Astrocyte (in vitro differentiated cells and primary cell): Measurements from ENCODE around the gene PTCH2. TPM values are rescaled to one million over a fixed set of nuclear protein-coding genes. Genes with fewer than 3 reads are reported as not detected.

Experiments
- DNase-seq: peaks from one replicate; pipeline ENCODE4 v3.0.0-alpha.2; 2010; ENCODE audit warnings: low read depth
- FAIRE-seq: peaks from 2 replicates; lab custom pipeline; 2011; peaks lifted over from hg19 to GRCh38; lab: Jason Lieb, UNC
- H2AFZ ChIP-seq: 2 replicates; pipeline ENCODE4 v1.6.0; 2012; ENCODE audit warnings: low read depth, low read length, inconsistent platforms
- H3K27ac ChIP-seq: 2 replicates; pipeline ENCODE4 v1.5.1; 2011; ENCODE audit warnings: low read depth, low read length, inconsistent platforms
- H3K27me3 ChIP-seq: 2 replicates; pipeline ENCODE4 v1.6.0; 2011; ENCODE audit warnings: low read length, inconsistent platforms; ENCODE audit not compliant: insufficient read depth
- H3K36me3 ChIP-seq: 2 replicates; pipeline ENCODE4 v1.5.1; 2011; ENCODE audit warnings: low read length, inconsistent platforms; ENCODE audit not compliant: insufficient read depth
- H3K4me1 ChIP-seq: 2 replicates; pipeline ENCODE4 v1.5.1; 2011; ENCODE audit warnings: low read length, inconsistent platforms; ENCODE audit not compliant: insufficient read depth
- H3K4me2 ChIP-seq: 2 replicates; pipeline ENCODE4 v1.6.0; 2012; ENCODE audit warnings: low read length, inconsistent platforms
- H3K4me3 ChIP-seq: 2 replicates; pipeline ENCODE4 v1.5.1; 2011; ENCODE audit warnings: low read depth, mild to moderate bottlenecking, low read length, inconsistent platforms; ENCODE audit not compliant: insufficient read depth
- H3K79me2 ChIP-seq: 2 replicates; pipeline ENCODE4 v1.6.0; 2012; ENCODE audit warnings: mild to moderate bottlenecking, low read length, inconsistent platforms; ENCODE audit not compliant: insufficient read depth
- H3K9ac ChIP-seq: 2 replicates; pipeline ENCODE4 v1.6.0; 2012; ENCODE audit warnings: mild to moderate bottlenecking, low read length, inconsistent platforms
- H3K9me3 ChIP-seq: 2 replicates; pipeline ENCODE4 v1.5.1; 2012; ENCODE audit warnings: low read depth, mild to moderate bottlenecking, low read length, inconsistent platforms; ENCODE audit not compliant: insufficient read depth
- H4K20me1 ChIP-seq: 2 replicates; pipeline ENCODE4 v1.6.0; 2012; ENCODE audit warnings: low read length, inconsistent platforms; ENCODE audit not compliant: insufficient read depth
- H3K27ac Mint-ChIP-seq: one replicate; pipeline ENCODE4 v1.8.0; 2021; ENCODE audit warnings: mild to moderate bottlenecking, mixed read lengths; ENCODE audit not compliant: unreplicated experiment
- H3K27me3 Mint-ChIP-seq: one replicate; pipeline ENCODE4 v1.8.0; 2021; ENCODE audit warnings: low read depth, mixed read lengths; ENCODE audit not compliant: unreplicated experiment
- H3K36me3 Mint-ChIP-seq: one replicate; pipeline ENCODE4 v1.8.0; 2021; ENCODE audit warnings: low read depth, mixed read lengths; ENCODE audit not compliant: unreplicated experiment
- H3K4me1 Mint-ChIP-seq: one replicate; pipeline ENCODE4 v1.8.0; 2021; ENCODE audit warnings: low read depth, mixed read lengths; ENCODE audit not compliant: unreplicated experiment
- H3K4me3 Mint-ChIP-seq: one replicate; pipeline ENCODE4 v1.8.0; 2021; ENCODE audit warnings: mild to moderate bottlenecking, moderate library complexity, mixed read lengths; ENCODE audit not compliant: unreplicated experiment
- H3K9me3 Mint-ChIP-seq: one replicate; pipeline ENCODE4 v1.8.0; 2021; ENCODE audit warnings: mild to moderate bottlenecking, mixed read lengths; ENCODE audit not compliant: unreplicated experiment
- CTCF ChIP-seq: IDR thresholded peaks from 2 replicates; pipeline ENCODE4 v1.5.1; 2011; ENCODE audit warnings: low read depth, mild to moderate bottlenecking, inconsistent platforms, low read length, moderate library complexity; ENCODE audit not compliant: insufficient read depth
- EZH2 ChIP-seq: IDR thresholded peaks from 2 replicates; pipeline ENCODE4 v1.6.1; 2012; ENCODE audit warnings: mild to moderate bottlenecking, low read length, inconsistent platforms; ENCODE audit not compliant: insufficient read depth
- total RNA-seq: library from RNA; stranded (reverse); gene quantifications from 2 replicates; pipeline ENCODE4 v1.2.1, GENCODE V29; 2021

The PTCH2 gene
- total RNA-seq, 1 donor from 2014 or later: 0.89 TPM

GRCh38 chr1:44786138-44786840 is 56.8 kb downstream of the PTCH2 start:
- Mint-ChIP-seq H3K4me1 (no peaks in the 10 kb centered on the region), H3K4me3 (peak overlapping the region; percentile 62), H3K27ac (peak overlapping the region; percentile 20), H3K9me3 (no peaks in the 10 kb centered on the region), H3K27me3 (peaks cover 12% of the 10 kb centered on the region), H3K36me3 (peaks cover 6% of the 10 kb centered on the region)
- Histone ChIP-seq H3K36me3 (no peaks in the 10 kb centered on the region), H3K27ac (no peak overlapping the region), H3K27me3 (no peaks in the 10 kb centered on the region), H3K4me3 (peak overlapping the region; percentile 25), H3K4me1 (peaks cover 25% of the 10 kb centered on the region), H4K20me1 (peaks cover under 1% of the 10 kb centered on the region), H3K4me2 (peak overlapping the region; percentile 90), H3K79me2 (no peaks in the 10 kb centered on the region), H3K9ac (peak overlapping the region; percentile 51), H3K9me3 (no peaks in the 10 kb centered on the region), H2AFZ (peak overlapping the region; percentile 87)
- DNase-seq (peak; percentile 60), FAIRE-seq (no peak)
- TF ChIP-seq EZH2 (no peak), CTCF (peak; percentile 86)

GRCh38 chr1:44785501-44786137 is 57.4 kb downstream of the PTCH2 start:
- no peaks in the 10 kb centered on the region for H3K27me3 ChIP-seq
- no peak for DNase-seq
- no peaks in the 10 kb centered on the region for H3K9me3 ChIP-seq
- H3K36me3 ChIP-seq: no peaks in the 10 kb centered on the region
- H3K9ac ChIP-seq: peak overlapping the region; percentile 51
- H4K20me1 ChIP-seq: peaks cover 7% of the 10 kb centered on the region
- H3K4me1 ChIP-seq: peaks cover 25% of the 10 kb centered on the region
- Mint-ChIP-seq H3K27me3 (peaks cover 12% of the 10 kb centered on the region), H3K36me3 (peaks cover 6% of the 10 kb centered on the region), H3K27ac (peak overlapping the region; percentile 20), H3K4me3 (peak overlapping the region; percentile 62), H3K4me1 (no peaks in the 10 kb centered on the region), H3K9me3 (no peaks in the 10 kb centered on the region)
- TF ChIP-seq EZH2 (no peak), CTCF (no peak)
- no peak for FAIRE-seq
- peak overlapping the region; percentile 87 for H2AFZ ChIP-seq
- peak overlapping the region; percentile 90 for H3K4me2 ChIP-seq
- no peaks in the 10 kb centered on the region for H3K79me2 ChIP-seq
- H3K27ac ChIP-seq: no peak overlapping the region
- peak overlapping the region; percentile 25 for H3K4me3 ChIP-seq

- no peaks in the 10 kb centered on the region for H3K36me3 ChIP-seq
- H3K4me3 ChIP-seq: no peak overlapping the region
- no peak overlapping the region for H3K9ac ChIP-seq
- FAIRE-seq: no peak
- peaks cover 13% of the 10 kb centered on the region for H4K20me1 ChIP-seq
- no peaks in the 10 kb centered on the region for H3K9me3 ChIP-seq
- no peak for DNase-seq
- Mint-ChIP-seq H3K27ac (no peak overlapping the region), H3K27me3 (peaks cover 9% of the 10 kb centered on the region), H3K9me3 (no peaks in the 10 kb centered on the region), H3K4me3 (no peak overlapping the region), H3K36me3 (peaks cover 12% of the 10 kb centered on the region), H3K4me1 (no peaks in the 10 kb centered on the region)
- H3K27me3 ChIP-seq: no peaks in the 10 kb centered on the region
- TF ChIP-seq EZH2 (no peak), CTCF (no peak)
- H3K27ac ChIP-seq: no peak overlapping the region
- H3K79me2 ChIP-seq: no peaks in the 10 kb centered on the region
- peaks cover 25% of the 10 kb centered on the region for H3K4me1 ChIP-seq
- H2AFZ ChIP-seq: peak overlapping the region; percentile 77
- H3K4me2 ChIP-seq: peak overlapping the region; percentile 83
These were observed 58.0 kb downstream of the PTCH2 start for GRCh38 chr1:44785029-44785380.
